ENCODE measurements around the gene LTBP2.
A peak's percentile ranks its signal among the peaks of the same experiment; 100 is the strongest.
"Not testable (repeated sequence)": the region's sequence is repeated elsewhere in the genome, so short reads cannot be mapped to it uniquely, and the experiment has no call there.

Gene LTBP2

GRCh38 chr14:74551001-74551400 is 61.0 kb downstream of the LTBP2 start:
- DNase-seq (ENCODE audit: low read depth) = no peak

DNA sequence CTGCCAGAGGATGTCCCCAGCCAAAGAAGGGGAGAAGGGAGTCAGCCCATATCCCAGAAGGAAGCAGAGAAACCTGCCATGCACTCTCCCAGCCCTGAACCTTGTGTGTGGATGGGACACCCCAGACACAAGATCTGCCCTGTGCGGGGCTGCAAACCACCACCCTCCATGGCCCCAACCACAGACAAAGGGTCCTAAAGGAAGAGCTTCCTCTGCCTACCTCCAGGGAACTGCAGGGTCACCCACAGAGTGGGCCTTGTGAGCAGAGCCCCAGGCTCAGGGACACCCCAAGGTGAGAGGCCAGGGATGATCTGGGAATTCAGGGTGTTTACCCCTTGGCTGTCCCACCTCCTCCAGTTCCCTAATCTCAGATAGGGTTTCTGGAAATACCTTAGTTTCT is 62.0 kb downstream of the LTBP2 start:
- DNase-seq (ENCODE audit: low read depth) = no peak

GRCh38 chr14:74549588-74549987 is 62.4 kb downstream of the LTBP2 start:
- no peak for DNase-seq (ENCODE audit: low read depth)

- DNase-seq (ENCODE audit: low read depth) = peak; percentile 92
Observed at GRCh38 chr14:74548881-74549280, 63.2 kb downstream of the LTBP2 start.

DNA sequence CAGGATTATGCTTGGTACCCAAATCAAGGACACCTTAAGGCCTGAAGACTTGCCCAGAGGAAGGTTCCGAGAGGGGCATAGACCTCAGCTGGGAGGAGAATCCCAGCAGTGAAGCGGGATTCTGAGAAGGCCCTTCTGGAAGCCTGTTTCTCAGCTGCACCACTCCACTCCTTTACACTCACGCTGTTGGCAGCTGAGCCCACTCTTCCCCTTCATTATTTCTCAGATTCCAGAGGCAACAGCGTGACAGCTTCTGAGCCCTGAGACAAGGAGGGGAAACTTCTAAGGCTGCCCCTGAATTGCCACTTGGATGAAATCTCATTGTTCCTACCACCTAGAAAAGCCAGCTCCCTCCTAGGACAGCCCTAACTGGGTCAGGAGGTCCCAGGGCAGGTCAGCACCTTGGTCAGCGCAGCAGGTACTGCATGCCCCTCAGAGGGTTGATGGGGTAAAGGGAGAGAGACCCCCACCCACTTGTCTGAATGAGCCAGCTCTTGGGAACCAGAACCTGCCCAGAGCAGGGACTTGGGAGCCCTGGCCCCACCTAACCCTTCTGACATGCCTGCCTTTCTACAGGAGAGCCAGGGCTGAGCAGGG is 64.6 kb downstream of the LTBP2 start:
- no peak for DNase-seq (ENCODE audit: low read depth)

DNA sequence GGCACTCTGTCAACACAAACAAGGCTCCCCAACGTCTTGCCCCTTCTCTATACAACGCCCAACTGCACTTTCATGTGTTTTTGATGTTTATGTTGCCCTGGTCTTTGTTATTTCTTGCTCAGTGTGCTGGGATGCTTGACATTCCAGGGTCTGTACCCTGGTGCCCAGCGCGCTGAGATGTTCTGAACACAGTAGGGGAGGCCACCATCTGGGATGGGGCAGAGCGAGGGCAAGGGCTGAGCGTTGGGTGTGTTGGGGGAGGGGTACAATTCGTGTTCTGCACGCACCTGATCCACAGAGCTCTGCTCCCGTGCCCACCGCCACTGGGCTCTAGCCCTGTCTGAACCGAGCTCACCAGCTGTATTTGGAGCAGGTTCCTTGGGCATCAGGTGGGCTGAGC is 65.6 kb downstream of the LTBP2 start:
- no peak for DNase-seq (ENCODE audit: low read depth)

GRCh38 chr14:74545386-74545785 is 66.7 kb downstream of the LTBP2 start:
- DNase-seq (ENCODE audit: low read depth) = no peak

GRCh38 chr14:74543771-74544438 is 68.1 kb downstream of the LTBP2 start:
- DNase-seq (ENCODE audit: low read depth) = no peak

DNA sequence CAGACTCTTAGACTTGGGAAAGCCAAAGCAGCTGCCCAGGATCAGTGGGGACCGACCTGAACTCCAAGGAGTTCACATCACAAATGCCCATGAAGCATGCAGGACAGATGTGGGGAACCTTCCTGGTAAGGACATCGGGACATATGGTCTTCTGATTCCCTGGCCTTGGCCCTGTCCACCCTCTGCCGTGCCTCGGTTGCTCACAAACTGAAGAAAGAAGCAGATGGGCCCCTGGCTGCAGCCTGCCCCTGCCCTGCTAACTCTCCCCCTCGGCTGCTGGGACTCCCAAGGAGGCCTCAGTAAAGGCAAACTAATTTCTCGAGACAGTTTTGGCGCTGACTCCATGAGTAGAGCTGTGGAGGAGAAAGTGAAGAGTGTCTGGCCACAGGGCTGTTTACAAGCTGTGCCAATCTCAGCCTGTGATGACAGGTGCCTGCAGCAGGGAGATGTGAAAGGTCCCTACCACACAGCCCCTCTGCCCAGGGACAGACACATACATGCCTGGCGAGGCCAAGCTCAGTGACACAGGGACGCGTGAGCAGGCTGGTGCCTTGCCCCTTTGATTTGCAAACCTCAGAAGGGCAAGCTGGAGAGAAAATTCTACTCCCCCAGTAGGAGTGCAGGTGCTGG is 69.9 kb downstream of the LTBP2 start:
- no peak for DNase-seq (ENCODE audit: low read depth)

DNA sequence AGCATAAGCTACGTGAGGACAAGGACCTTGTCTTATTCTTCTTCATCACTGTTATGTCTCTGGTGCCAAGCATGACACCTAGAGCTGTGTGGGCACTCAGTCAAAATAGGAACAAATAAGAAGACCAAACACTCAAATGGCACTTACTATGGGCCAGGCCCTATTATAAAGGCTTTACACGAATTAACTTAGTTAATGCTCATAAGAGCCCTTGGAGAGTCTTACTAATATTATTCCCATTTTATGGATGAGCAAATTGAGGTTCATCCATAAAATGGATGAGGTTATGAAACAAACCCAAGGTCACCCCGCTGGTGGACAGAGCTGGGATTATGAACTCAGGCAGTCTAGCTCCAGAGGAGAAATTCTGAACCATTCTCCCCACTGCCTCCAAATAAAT is 70.8 kb downstream of the LTBP2 start:
- DNase-seq (ENCODE audit: low read depth) = no peak

- no peak for DNase-seq (ENCODE audit: low read depth)
Observed at GRCh38 chr14:74539503-74539902, 72.5 kb downstream of the LTBP2 start.

GRCh38 chr14:74538411-74539391 is 73.3 kb downstream of the LTBP2 start:
- no peak for DNase-seq (ENCODE audit: low read depth)

GRCh38 chr14:74536336-74536735 is 75.7 kb downstream of the LTBP2 start:
- DNase-seq (ENCODE audit: low read depth) = not testable (repeated sequence)

- no peak for DNase-seq (ENCODE audit: low read depth)
Observed at GRCh38 chr14:74535756-74536325, 76.2 kb downstream of the LTBP2 start.

GRCh38 chr14:74533576-74533975 is 78.5 kb downstream of the LTBP2 start:
- no peak for DNase-seq (ENCODE audit: low read depth)

DNA sequence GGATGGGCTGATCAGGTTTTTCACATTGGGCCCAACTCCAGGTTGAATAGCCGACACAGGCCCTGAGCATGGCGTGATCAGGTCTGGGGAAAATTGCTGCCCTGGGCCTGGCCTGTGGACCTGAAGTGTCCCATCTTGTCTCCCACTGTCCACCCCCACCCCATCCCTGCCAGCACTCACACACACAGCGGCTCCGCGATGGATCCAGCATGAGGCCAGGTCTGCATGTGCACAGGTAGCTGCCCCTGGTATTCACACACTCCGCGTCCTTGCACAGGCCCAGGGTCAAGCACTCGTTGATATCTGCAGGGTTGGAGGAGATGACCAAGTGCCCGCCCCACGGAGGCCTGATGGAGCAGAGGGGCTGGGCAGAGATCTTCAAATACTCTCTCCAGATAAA is 79.8 kb downstream of the LTBP2 start:
- DNase-seq (ENCODE audit: low read depth) = no peak

GRCh38 chr14:74531467-74531866 is 80.6 kb downstream of the LTBP2 start:
- DNase-seq (ENCODE audit: low read depth) = peak; percentile 54

GRCh38 chr14:74531006-74531405 is 81.0 kb downstream of the LTBP2 start:
- DNase-seq (ENCODE audit: low read depth) = no peak

GRCh38 chr14:74528886-74529285 is 83.2 kb downstream of the LTBP2 start:
- DNase-seq (ENCODE audit: low read depth) = no peak

- no peak for DNase-seq (ENCODE audit: low read depth)
Observed at GRCh38 chr14:74528406-74528805, 83.6 kb downstream of the LTBP2 start.

GRCh38 chr14:74527736-74528280 is 84.2 kb downstream of the LTBP2 start:
- DNase-seq (ENCODE audit: low read depth) = no peak

Data from stromal cell of bone marrow (primary cell).